ENCODE data around the gene EIF5AL1.

EIF5AL1 gene

DNA sequence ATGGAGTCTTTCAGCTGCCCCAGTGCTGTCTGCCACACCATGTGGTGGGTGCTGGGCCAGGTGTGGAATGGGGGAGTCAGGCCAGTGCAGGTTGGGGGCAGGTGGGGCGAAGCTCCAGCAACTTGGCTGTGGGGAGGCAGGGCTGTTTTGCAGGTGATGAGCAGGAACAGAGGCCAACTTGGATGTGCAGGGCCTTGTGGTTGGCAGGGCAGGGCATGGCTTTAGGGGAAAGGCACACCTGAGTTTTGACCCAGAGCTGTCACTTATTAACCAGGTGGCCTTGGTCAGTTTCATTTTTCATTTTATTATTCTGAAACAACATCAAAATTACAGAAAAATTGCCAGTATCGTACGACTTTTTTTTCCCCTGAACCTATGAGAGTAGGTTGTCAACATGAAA lies 48.9 kb downstream of the EIF5AL1 start:
- no peak for DNase-seq

DNA sequence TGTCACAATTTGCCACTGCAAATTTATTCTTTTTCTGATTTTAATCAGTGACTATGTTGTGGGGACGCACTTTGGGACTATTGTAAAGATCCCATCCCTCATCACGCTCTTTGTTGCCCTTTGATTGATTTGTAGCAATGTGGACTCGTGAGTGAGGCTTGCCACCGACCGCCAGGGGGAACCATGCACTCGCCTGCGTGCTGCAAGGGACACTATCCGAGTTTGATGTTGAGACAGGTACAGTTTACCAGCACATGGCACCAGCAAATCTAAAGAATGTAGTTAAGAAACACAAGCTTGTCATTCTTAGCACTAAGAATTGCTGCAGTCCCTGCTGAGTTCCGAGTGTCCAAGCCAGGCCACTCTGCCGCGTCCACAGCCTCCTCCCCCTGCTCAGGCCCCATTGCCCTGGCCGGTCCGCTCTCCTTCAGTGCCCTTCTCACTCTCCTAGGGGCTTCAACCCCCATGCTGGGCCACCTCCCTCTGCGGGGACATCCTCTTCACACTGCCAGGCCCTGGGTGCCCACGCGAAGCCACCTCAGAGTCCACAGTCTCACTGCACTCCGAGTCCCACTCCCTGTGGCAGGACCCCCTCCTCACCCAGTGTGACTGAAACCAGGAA lies 49.9 kb downstream of the EIF5AL1 start:
- DNase-seq: peak; percentile 51

DNA sequence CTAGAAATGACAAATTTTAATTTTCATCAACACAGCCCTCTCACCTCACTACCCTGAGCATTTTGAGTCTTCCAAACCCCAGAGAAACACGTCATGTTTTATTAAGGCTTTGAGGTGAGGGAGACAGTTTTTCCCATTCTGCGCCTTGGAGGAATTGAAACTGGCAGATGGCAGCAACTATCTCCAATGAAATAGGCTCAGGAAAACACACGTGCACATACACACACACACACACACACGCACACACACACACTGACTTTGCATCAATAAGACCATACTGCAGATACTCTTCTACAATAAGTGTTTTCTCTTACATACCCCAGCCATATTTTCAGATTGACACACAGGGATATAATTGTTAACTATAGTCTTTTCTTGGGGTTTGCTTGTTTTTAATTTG lies 51.1 kb downstream of the EIF5AL1 start:
- DNase-seq: no peak
